HG03139 (cell line): Measurements from ENCODE around the gene NRAS.

ENCODE experiments used
- ATAC-seq: cut with Tn5 transposase; IDR thresholded peaks from one replicate; pipeline ENCODE4 v1.9.1; 2021; ENCODE audit not compliant: unreplicated experiment

Gene NRAS

DNA sequence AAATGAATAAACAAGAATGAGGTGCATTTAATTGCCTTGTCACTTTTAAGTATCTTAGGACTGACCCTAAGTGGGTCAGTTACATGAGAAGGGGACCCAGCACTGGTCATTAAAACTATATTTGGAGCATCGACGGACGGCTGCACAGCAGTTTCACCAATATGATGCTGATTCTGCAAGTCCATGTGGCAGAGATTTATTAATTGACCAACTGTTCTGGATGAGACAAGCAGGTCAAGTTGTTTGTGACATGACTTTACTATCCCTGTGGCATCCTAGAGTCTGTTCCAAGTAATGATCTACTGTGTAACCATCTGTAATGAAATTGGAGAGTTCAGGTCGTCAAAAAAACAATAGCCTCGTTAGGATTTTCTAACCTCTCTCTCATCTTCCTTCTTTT lies 30.7 kb downstream of the NRAS start:
- no peak for ATAC-seq

DNA sequence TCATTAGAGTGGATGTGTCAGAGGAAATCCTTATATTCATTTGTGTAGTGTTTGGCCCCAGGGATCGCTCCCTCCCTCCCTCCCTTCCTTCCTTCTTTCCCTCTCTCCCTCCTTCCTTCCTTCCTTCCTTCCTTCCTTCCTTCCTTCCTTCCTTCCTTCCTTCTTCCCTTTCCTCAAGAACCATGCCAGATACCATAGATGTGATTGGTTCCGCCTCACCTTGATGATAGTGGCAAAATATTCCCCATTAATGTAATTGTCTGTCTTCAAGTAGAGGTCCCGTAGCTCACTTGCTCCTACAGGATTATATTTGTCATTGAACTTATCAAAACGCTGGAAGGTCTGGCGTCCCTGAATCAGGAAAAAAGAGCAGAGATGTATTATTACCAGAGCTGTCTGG lies 38.9 kb downstream of the NRAS start:
- no peak for ATAC-seq

DNA sequence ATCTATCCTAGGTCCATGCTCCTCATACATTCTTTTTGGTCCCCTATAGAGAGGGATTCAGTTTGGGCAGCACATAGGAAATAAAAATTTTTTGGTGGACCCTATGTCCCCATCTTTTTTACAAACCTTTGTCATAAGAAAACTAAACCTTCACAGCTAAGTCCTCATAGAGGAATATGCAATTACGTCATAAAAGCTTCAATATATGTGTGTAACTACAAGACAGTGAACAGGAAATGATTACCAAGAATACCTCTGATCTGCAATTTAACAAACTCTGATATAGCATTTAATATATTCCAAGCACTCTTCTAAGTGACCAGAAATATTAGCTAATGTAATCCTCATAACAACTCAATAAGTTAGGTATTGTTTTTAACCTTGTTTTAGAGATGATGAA lies 40.5 kb downstream of the NRAS start:
- no peak for ATAC-seq

DNA sequence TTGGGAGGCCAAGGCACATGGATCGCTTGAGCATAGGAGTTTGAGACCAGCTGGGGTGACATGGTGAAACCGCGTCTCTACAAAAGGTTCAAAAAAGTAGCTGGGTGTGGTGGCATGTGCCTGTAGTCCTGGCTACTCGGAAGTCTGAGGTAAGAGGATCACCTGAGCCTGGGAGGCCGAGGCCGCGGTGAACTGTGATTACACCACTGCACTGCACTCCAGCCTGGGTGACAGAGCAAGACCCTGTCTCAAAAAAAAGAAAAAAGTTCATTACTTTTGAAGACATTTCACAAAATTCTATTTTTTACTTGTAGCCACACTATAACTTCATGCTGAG lies 44.7 kb downstream of the NRAS start:
- no peak for ATAC-seq

DNA sequence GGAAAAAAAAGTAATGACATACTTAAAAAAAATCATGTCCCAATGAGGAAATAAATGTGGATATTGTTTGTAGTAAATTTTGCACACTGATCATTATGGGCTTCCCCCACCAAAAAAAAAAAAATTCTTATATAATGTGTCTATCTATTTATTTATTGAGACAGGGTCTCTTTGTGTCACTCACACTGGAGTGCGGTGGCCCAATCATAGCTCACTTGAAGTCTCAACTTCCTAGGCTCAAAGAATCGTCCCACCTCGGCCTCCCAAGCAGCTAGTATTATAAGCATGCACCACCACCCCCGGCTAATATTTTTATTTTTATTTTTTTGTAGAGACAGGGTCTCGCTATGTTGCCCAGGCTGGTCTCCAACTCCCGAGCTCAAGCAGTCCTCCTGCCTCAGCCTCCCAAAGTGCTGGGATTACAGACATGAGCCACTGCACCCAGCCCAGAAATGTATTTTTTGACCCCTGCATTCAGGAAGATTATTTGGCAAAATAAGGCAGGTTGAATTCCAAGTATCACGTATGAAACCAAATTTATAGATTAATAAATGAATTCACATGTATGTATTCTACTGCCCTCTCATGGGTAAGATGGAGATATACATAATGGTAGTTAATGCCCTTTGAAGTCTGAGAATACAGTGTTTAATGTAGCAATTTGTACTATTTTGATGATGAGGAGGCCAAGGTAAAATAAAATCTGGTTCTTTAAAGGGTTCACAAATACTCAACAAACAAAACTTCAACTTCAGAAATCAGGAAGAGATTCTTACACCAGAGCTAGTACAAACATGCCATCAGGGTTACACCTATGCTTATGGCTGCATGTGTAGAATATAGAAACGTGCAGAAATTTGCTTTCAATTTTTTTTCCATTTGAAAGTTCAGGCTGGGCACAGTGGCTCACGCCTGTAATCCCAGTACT lies 45.3 kb downstream of the NRAS start:
- ATAC-seq, result no peak

DNA sequence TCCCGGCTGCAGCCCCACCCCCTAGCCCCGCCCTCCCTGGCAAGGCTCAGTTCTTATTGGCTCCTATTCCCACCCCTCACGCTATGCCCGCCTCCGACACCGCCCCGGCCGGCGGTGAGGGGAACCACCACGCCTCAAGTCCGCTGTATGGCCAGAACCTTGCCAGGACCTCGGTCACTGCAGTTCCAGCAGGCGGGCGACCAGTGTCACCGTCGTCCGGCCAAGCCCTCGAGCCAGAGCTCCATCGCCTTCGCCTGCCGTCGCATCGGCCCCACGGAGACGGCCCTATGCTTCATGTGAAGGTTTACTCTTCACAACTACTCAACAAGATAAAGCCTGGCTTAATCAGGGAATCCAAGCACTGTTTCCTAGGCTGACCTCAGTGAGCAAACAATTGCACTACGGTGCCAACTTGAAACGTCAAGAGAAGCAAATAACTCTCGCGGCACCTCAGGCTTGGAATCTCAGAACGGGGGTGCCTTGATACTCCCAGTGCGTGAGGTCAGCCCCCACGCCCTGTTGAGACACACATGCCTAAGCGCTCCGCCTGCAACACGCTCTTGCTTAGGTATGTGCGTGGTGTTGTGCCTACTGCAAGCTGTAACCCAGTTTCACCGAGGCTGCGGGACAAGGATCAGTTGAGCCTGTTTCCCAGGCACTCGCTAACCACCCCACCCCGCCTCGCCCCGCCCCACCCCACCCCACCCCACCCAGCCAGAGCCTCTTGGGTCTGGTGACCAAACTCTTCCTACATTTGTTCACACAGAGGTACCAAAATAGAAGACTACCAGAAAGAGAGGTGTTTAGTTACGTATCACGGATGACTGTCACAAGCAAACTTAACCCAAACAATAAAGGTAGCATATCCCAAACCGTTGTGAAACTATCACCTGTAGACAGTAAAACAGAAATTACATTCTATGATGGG lies 46.2 kb downstream of the NRAS start:
- ATAC-seq, result peak; percentile 98

DNA sequence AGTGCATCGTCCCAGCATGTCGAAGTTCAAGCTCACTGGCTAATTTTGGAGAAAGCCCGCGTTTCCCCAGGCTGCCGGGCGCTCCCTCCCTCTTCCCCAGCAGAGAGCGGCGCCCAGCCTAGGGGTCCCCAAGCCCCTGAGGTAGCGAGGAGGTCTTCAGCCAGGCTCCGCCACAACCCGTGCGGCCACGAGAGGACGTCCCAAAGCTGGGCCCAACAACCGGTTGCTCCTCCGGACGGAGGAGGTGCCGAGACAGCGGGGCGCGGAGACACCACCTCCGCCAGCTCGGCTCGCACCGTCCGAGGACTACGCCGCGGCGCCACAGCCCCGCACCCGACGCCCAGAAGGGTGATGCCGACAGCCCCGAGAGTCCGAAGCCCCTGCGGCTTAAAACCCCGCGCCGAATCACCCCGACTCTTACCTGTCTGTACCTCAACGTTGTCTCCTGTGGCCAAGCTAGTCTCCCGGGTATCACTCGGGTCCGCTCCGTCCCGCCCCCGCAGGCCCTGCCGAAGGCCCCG lies 46.9 kb downstream of the NRAS start, which contains the start of gene DENND2C:
DENND2C (minus strand) TSS at position 488 of the 521 bp plus-strand sequence. CDS start 44,065 bp downstream, outside the sequence.
- ATAC-seq, result peak; percentile 63

DNA sequence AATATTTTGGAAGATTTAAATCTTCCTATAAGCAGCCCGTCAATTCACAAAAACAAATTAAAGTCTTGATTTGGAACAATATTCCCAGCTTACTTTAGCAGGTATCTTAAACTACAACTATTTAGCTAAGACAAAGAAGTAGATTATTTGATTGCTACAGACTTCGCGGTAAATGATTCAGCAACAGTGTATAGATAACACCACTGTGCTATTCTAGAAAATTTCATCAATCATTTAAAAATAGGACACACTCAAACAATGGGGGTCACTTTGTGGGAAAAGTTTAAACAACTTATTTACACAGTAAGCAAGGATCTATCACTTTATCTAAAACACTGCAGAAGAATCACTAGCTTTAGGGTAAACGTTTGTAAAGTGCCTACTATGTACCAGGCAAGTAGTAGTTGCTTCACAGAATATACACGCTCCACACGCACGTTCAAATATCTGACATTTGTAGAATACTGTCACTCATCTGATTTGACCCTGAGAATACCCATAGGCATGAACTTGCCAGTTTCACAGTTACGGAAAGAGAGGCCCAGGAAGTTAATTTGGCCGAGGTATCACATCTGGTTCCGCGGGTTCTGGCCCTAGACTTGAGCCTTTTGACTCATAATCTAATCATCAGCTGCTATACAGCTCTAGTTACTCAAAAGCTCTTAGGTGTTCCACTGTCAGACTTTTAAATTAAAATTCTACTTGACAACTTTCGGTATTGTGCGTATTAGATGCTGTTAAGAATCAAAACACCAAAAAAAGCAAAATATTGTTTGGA lies 47.6 kb downstream of the NRAS start:
- no peak for ATAC-seq

DNA sequence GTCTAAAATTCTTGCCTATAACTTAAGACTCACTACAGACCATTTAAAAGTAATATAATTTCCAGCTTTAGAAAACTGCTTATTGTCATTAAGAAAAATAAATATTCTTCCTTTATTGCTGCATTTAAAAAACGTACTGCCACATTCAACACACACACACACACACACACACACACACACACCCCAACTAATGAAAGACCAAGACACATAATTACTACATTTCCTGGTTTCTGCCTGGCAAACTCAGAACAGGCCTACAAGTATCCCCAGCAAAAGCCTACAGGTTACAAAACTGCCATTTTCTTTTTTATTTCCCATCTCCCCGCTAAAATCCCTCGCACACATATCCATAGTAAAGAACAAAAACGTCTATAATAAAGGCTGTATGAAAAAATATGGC lies 48.2 kb downstream of the NRAS start:
- ATAC-seq, result no peak

DNA sequence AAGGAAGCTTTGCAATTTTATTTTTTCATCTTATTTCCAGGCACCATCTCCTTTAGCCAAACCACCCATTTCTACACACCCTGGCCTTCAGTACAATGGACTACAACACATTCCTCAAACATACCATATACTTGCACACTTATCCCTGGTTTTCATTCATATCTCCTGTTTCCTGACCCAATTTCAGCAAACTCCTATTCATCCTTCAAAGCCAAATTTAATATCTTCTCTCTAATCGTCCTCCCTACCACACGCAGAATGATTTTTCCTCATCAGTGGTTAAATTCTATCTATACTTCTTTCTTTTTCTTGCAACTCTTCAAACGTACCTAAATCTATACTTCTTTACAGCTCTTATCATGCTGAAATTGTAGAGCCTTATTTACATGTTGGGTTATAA lies 49.6 kb downstream of the NRAS start:
- no peak for ATAC-seq

DNA sequence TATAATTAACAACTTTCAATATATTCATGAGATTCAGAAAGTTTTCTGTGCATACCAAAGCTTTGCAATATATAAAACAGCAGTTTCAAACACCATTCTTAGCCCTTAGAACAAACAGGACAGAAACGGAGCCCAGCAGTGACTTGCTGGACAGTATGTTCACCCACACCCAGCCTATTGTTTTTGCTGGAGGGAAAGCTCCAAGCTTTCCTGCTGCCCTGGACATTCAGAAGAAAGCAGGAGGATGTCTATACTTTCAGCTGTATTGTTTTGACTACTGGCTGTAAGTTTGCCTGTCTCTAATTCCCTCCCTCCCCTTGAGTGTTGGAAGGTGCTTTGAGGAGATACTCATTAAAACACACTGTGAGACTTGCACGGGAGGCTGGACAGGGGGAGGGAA lies 56.3 kb downstream of the NRAS start:
- ATAC-seq, result no peak
